Effector memory CD4-positive, alpha-beta T cell (primary cell): Measurements from ENCODE around the gene NPEPPS.

Experiments used
- DNase-seq, 3 donors: peaks; one replicate each; pipeline ENCODE4 v3.0.0-alpha.2; 2020
- H3K27ac ChIP-seq: 2 replicates; pipeline ENCODE4 v1.7.0; 2013; ENCODE audit warnings: mild to moderate bottlenecking, low read length, moderate library complexity; ENCODE audit not compliant: insufficient read depth, poor library complexity, severe bottlenecking
- H3K27me3 ChIP-seq: replicated peaks from 2 replicates; pipeline ENCODE4 v1.7.0; 2013; ENCODE audit warnings: mild to moderate bottlenecking, low read length; ENCODE audit not compliant: insufficient read depth, control insufficient read depth, poor library complexity, severe bottlenecking
- H3K36me3 ChIP-seq: 2 replicates; pipeline ENCODE4 v1.7.0; 2013; ENCODE audit warnings: mild to moderate bottlenecking, low read length, moderate library complexity; ENCODE audit not compliant: control insufficient read depth, insufficient read depth
- H3K4me1 ChIP-seq: 2 replicates; pipeline ENCODE4 v1.7.0; 2013; ENCODE audit warnings: low read length, mild to moderate bottlenecking; ENCODE audit not compliant: control insufficient read depth, insufficient read depth, poor library complexity, severe bottlenecking
- H3K4me3 ChIP-seq: 2 replicates; pipeline ENCODE4 v1.7.0; 2013; ENCODE audit warnings: low read length, low read depth, mild to moderate bottlenecking; ENCODE audit not compliant: insufficient read depth, poor library complexity, severe bottlenecking
- H3K9me3 ChIP-seq: 2 replicates; pipeline ENCODE4 v1.7.0; 2013; ENCODE audit warnings: mild to moderate bottlenecking, low read length, moderate library complexity; ENCODE audit not compliant: control insufficient read depth

The NPEPPS gene

DNA sequence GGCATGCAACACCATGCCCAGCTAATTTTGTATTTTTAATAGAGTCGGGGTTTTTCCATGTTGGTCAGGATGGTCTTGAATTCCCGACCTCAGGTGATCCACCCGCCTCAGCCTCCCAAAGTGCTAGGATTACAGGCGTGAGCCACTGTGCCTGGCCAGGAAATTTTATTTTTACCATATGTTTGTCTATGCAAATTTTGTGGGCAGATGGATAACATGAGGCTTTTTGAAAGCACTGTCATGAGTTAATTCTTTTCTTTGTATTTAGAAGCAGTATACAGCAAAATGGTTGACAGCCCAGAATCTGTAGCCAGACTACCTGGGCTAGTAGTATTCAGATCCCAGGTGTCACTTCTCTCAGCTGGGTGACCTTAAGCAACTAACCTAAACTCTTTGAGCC, 110.3 kb downstream of the NPEPPS start:
- no peaks in the 10 kb centered on the region for H3K36me3 ChIP-seq
- H3K4me3 ChIP-seq: no peak overlapping the region
- H3K4me1 ChIP-seq: peaks cover 4% of the 10 kb centered on the region
- no peaks in the 10 kb centered on the region for H3K27me3 ChIP-seq
- no peak for DNase-seq
- H3K27ac ChIP-seq: no peak overlapping the region
- H3K9me3 ChIP-seq: no peaks in the 10 kb centered on the region

DNA sequence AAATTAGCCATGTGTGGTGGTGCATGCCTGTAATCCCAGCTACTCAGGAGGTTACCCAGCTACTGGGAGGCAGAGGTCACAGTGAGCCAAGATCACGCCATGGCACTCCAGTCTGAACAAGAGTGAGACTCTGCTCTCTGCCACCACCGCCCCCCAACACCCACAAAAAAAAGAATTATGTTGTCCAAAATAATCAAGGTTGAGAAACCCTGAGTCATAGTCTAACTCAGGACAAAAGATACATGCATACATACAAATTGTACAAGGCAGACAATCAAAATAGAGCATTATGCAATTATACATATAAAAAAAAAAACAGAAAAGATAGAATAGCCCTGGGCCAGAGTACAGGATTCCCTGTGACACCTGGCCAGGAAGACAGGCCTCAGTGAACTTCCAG, 112.2 kb downstream of the NPEPPS start:
- no peaks in the 10 kb centered on the region for H3K4me1 ChIP-seq
- H3K27ac ChIP-seq: no peak overlapping the region
- H3K9me3 ChIP-seq: no peaks in the 10 kb centered on the region
- no peaks in the 10 kb centered on the region for H3K27me3 ChIP-seq
- DNase-seq: no peak
- no peak overlapping the region for H3K4me3 ChIP-seq
- H3K36me3 ChIP-seq: no peaks in the 10 kb centered on the region

DNA sequence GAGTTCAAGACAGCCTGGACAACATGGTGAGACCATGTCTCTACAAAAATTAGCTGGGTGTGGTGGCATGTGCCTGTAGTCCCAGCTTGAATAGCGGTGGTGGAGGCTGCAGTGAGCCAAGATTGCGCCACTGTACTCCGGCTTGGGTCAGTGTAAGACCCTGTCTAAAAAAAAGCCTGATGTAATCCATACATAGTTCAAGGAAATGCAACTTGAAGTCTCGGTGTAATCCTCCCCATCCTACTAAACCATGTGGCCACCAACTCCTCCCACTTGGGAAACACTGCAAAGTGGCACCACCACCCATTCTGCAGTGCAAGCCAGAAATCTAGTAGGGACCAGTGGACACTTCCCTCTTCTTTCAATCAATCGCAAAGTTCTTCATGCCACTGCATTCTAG, 113.4 kb downstream of the NPEPPS start:
- Histone ChIP-seq H3K4me1 (peaks cover 7% of the 10 kb centered on the region), H3K36me3 (no peaks in the 10 kb centered on the region), H3K27me3 (no peaks in the 10 kb centered on the region), H3K4me3 (no peak overlapping the region), H3K27ac (no peak overlapping the region), H3K9me3 (no peaks in the 10 kb centered on the region)
- no peak for DNase-seq

DNA sequence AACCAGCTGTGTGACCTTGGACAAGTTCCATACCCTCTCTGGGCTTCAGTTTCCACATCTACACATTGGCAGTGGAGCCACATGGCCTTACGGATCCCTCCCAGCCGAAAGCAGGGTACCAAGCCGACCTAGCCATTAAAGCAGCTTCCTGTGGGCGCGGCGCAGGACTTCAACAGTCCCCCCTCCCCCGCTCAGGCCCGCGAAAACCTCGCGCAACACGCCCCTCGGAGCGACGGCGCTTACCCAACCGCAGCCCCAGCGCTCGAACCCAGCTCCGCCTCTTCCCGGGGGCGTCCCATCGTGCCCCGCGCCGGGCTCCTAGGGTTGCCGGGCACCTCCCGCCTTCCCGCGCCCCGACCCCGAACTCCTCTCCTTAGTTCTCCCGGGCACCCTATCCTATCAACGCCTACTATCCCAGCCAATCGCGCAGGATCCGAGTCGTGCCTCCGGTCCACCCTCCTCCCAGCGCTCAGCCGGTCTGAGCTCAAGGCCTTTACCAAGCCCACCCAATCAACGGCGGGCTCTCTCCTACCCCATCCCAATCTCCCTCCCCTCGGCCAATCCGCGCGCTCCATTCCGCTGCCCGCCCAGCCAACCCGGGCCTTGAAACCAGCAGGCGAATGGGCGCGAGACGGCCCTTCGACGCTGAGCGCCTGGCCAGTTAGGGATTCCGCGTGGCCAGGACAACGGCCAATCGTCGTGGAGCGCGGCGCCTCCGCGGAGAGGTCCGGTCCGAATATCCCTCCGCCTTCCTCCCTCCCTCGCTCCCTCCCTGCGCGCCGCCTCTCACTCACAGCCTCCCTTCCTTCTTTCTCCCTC, 118.5 kb downstream of the NPEPPS start, which contains the start of gene KPNB1:
KPNB1 (plus strand) TSS at position 767 of the 819 bp plus-strand sequence. CDS start 326 bp downstream, outside the sequence.
- no peaks in the 10 kb centered on the region for H3K9me3 ChIP-seq
- peak within 1 kb of the TSS; percentile 79 for H3K4me3 ChIP-seq
- DNase-seq: peak; percentile 97 to 98 (median 98)
- H3K4me1 ChIP-seq: peaks cover 19% of the 10 kb centered on the region
- peaks cover 17% of the 10 kb centered on the region for H3K36me3 ChIP-seq
- H3K27ac ChIP-seq: peak within 1 kb of the TSS; percentile 71
- H3K27me3 ChIP-seq: no peaks in the 10 kb centered on the region

DNA sequence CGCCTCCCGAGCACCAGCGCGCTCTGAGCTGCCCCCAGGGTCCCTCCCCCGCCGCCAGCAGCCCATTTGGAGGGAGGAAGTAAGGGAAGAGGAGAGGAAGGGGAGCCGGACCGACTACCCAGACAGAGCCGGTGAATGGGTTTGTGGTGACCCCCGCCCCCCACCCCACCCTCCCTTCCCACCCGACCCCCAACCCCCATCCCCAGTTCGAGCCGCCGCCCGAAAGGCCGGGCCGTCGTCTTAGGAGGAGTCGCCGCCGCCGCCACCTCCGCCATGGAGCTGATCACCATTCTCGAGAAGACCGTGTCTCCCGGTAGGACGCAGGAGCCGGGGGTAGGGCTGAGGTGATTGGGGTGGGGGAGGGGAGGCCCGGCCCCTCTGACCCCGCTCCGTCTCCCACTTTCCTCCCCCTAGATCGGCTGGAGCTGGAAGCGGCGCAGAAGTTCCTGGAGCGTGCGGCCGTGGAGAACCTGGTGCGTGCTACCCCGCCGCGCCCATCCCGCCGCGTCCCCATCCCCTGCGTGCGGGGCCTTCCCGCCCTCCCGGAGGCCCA, 119.1 kb downstream of the NPEPPS start:
- H3K4me3 ChIP-seq: peak overlapping the region; percentile 79
- H3K27ac ChIP-seq: peak overlapping the region; percentile 71
- peaks cover 24% of the 10 kb centered on the region for H3K36me3 ChIP-seq
- DNase-seq: peak in 2 of 3 donors; percentile 26 to 45
- peaks cover 24% of the 10 kb centered on the region for H3K4me1 ChIP-seq
- H3K27me3 ChIP-seq: no peaks in the 10 kb centered on the region
- H3K9me3 ChIP-seq: no peaks in the 10 kb centered on the region

DNA sequence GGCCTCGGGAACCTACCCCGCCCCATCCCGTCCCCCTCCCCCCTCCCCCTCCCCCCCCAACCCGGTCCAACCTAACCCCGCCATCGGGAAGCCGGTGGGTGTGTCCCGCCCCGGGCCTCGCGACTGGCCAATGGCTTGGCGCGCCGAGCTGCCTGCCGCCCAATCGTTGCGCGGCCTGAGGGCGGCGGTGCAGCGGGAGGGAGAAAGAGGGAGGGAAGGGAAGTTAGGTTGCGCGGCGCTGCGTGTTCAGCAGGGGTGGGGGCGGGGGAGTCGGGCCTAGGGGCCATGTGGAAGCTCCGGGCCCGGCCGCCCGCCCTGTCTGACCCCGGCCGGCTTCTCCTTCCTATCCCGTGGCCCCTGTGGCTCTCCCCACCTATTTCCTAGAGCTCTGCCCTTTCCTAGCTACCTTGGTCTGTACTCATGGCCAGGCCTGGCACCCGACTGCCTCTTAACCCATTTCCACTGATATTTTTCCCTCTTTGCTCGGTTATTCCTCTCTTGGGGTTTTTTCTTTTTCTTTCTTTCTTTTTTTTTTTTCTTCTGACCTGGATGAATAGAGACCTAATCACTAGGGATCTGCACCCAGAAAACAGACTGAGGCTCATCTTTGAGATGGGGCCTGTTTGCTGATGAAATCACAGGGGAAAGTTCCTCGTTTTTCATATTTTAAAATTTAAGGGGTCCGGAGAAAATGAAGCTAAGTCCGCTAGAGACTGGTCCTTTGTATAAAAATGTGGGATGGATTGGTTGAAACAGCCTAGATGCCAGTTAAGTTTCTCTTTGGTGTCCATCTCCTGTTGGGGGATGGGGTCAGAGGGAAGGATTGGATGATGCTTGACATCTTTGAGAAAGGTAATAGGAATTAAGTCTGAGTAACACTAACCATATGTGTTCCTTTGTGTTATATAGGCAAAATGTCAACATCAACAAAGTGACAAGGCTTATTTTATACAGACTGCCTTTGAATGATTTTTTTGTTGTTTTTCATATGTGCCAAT, 119.9 kb downstream of the NPEPPS start:
- H3K27me3 ChIP-seq: no peaks in the 10 kb centered on the region
- peaks cover 31% of the 10 kb centered on the region for H3K36me3 ChIP-seq
- peaks cover 24% of the 10 kb centered on the region for H3K4me1 ChIP-seq
- peak overlapping the region; percentile 79 for H3K4me3 ChIP-seq
- H3K27ac ChIP-seq: peak overlapping the region; percentile 71
- DNase-seq: peak; percentile 82 to 86 (median 83)
- no peaks in the 10 kb centered on the region for H3K9me3 ChIP-seq

DNA sequence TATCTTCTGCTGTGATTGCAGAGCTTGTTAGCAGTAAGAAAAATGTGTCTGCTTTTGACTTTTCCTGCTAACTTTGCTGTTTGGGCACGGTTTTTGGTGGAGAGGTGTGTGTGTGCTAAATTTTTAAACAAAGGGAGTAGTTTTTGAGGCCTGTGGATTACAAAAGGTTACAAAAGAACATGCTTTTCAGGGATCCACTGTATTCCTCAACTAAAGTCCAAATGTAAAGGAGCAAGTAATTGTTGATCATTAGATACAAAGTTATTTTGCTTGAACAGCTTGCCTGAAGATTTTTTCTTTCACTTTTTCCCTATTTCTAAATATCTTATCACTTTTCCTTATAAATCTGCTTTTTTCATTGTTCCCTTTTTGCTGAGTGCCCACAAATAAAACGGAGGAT, 120.8 kb downstream of the NPEPPS start:
- no peak overlapping the region for H3K4me3 ChIP-seq
- H3K9me3 ChIP-seq: no peaks in the 10 kb centered on the region
- no peaks in the 10 kb centered on the region for H3K27me3 ChIP-seq
- no peak for DNase-seq
- peak overlapping the region; percentile 62 for H3K27ac ChIP-seq
- peaks cover 24% of the 10 kb centered on the region for H3K4me1 ChIP-seq
- H3K36me3 ChIP-seq: peaks cover 40% of the 10 kb centered on the region

DNA sequence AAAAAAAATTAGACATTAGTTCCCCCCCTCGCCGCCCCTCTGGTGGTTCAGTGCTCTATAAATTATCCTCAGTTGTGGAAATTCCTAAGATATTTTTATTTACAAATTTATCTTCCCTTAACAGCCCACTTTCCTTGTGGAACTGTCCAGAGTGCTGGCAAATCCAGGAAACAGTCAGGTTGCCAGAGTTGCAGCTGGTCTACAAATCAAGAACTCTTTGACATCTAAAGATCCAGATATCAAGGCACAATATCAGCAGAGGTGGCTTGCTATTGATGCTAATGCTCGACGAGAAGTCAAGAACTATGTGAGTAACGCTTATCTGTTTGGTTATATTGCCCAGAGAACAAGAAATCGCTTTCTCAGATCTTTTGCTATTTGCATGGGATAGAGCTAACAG, 121.7 kb downstream of the NPEPPS start:
- DNase-seq: no peak
- Histone ChIP-seq H3K27ac (peak overlapping the region; percentile 23), H3K27me3 (no peaks in the 10 kb centered on the region), H3K9me3 (no peaks in the 10 kb centered on the region), H3K4me3 (no peak overlapping the region), H3K4me1 (peaks cover 24% of the 10 kb centered on the region), H3K36me3 (peaks cover 49% of the 10 kb centered on the region)

DNA sequence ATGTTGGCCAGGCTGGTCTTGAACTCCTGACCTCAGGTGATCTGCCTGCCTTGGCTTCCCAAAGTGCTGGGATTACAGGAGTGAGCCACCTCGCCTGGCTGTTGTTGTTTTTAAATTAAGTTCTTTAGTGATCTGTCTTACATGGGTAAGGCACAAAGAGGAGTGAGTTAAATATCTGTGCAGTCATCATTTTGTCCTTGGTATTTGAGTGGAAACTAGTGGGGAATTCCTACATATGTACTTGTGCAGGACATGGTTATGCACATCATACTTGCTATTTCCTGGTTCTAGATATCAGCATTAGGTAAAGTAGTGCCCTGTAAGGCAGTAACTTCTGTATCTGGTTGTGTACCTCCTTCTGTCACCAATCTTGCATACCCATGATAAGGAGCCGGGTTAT, 122.5 kb downstream of the NPEPPS start:
- Histone ChIP-seq H3K27ac (no peak overlapping the region), H3K9me3 (no peaks in the 10 kb centered on the region), H3K4me3 (no peak overlapping the region), H3K4me1 (peaks cover 21% of the 10 kb centered on the region), H3K27me3 (no peaks in the 10 kb centered on the region), H3K36me3 (peaks cover 58% of the 10 kb centered on the region)
- no peak for DNase-seq
